DOHH2 (cell line): ENCODE results near the gene TRAF3.

Source experiments
- H3F3A ChIP-seq: fragments of 200-600 bp; sonication (generic), shearing (Covaris generic); 2 replicates; pipeline ENCODE4 v1.6.0; 2016; ENCODE audit warnings: antibody characterized with exemption, mild to moderate bottlenecking; ENCODE audit not compliant: control insufficient read depth, insufficient read depth
- H3K27ac ChIP-seq: fragments of 200-600 bp; sonication (generic); 2 replicates; pipeline ENCODE4 v1.5.1; 2014; ENCODE audit warnings: low read depth, mild to moderate bottlenecking, low read length, moderate library complexity
- H3K27me3 ChIP-seq: fragments of 200-600 bp; sonication (generic); 2 replicates; pipeline ENCODE4 v1.6.1; 2014; ENCODE audit warnings: mild to moderate bottlenecking, low read length, mixed read lengths; ENCODE audit not compliant: control insufficient read depth
- H3K36me3 ChIP-seq: fragments of 200-600 bp; sonication (generic); 2 replicates; pipeline ENCODE4 v1.6.1; 2014; ENCODE audit warnings: mild to moderate bottlenecking, low read length, moderate library complexity, mixed read lengths; ENCODE audit not compliant: control insufficient read depth
- H3K4me1 ChIP-seq: fragments of 200-600 bp; sonication (generic); 2 replicates; pipeline ENCODE4 v1.6.1; 2014; ENCODE audit warnings: mild to moderate bottlenecking, low read length, mixed read lengths; ENCODE audit not compliant: control insufficient read depth
- H3K4me2 ChIP-seq: fragments of 200-600 bp; sonication (generic); 2 replicates; pipeline ENCODE4 v1.6.0; 2014; ENCODE audit warnings: mild to moderate bottlenecking, low read length, moderate library complexity
- H3K4me3 ChIP-seq: fragments of 200-600 bp; sonication (generic); 2 replicates; pipeline ENCODE4 v1.5.1; 2014; ENCODE audit warnings: mild to moderate bottlenecking, low read length, mixed read lengths
- H3K79me2 ChIP-seq: fragments of 200-600 bp; sonication (generic); 2 replicates; pipeline ENCODE4 v1.6.1; 2014; ENCODE audit warnings: mild to moderate bottlenecking, low read length, mixed read lengths; ENCODE audit not compliant: control insufficient read depth
- H3K9me2 ChIP-seq: fragments of 200-600 bp; sonication (generic); replicated peaks from 2 replicates; pipeline ENCODE4 v1.6.1; 2014; ENCODE audit warnings: mild to moderate bottlenecking, low read length, mixed read lengths; ENCODE audit not compliant: control insufficient read depth
- H3K9me3 ChIP-seq: fragments of 200-600 bp; sonication (generic); 2 replicates; pipeline ENCODE4 v1.6.1; 2014; ENCODE audit warnings: antibody characterized with exemption, low read length, mixed read lengths; ENCODE audit not compliant: control insufficient read depth, insufficient read depth
- H4K20me1 ChIP-seq: fragments of 200-600 bp; sonication (generic); 2 replicates; pipeline ENCODE4 v1.6.0; 2014; ENCODE audit warnings: low read depth, mild to moderate bottlenecking, antibody characterized with exemption, low read length, moderate library complexity; ENCODE audit not compliant: control insufficient read depth, insufficient read depth
- CTCF ChIP-seq: fragments of 200-600 bp; sonication (generic); IDR thresholded peaks from one replicate; pipeline ENCODE4 v1.5.1; 2014; ENCODE audit warnings: antibody characterized with exemption, mild to moderate bottlenecking, low read depth, low read length; ENCODE audit not compliant: poor library complexity, severe bottlenecking
- EZH2phosphoT487 ChIP-seq: fragments of 200-600 bp; sonication (generic); IDR thresholded peaks from 2 replicates; pipeline ENCODE4 v1.6.1; 2017; ENCODE audit warnings: borderline replicate concordance, mild to moderate bottlenecking, antibody characterized with exemption, low read length, moderate library complexity, mixed read lengths

TRAF3 gene

DNA sequence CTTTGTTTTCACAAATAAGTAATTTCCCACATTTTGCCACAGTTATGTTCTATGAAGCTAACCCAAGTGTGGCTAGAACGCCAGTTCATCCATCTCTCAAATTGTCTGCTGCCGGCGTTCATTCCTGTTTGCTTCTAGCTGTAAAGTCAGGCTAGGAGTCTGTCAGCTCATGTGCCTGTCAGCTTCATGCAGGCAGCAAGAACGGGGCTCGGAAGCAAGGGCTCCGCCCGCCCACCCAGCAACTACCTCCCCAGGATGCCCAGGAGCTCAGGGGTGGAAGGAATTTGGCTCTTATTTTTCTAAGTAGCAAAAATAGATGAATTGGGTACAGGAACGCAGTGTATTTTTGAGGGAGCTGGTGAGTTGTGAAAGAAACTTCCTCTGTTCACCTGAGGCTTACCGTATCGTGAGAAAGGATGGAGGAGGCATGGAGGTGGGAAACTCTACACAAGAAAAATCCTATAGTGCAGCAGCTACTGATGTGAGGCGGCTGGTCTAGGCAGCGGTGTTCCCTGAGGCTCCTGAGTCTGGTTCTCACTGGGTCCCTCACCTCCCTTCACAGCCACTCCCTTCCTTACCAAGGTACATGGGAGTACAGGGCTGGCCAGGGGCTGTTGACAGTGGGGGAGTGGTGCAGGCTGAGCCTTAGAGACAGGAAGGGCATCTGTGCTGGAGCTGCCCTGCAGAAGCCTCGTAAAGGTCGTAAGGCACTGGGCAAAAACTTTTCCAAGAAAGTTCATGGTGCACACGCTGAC lies 90.8 kb downstream of the TRAF3 start:
- no peaks in the 10 kb centered on the region for H3F3A ChIP-seq
- H3K4me3 ChIP-seq, result no peak overlapping the region
- H3K27me3 ChIP-seq, result no peaks in the 10 kb centered on the region
- H3K9me3 ChIP-seq, result no peaks in the 10 kb centered on the region
- H3K27ac ChIP-seq, result no peak overlapping the region
- peaks cover 6% of the 10 kb centered on the region; the same call in 1 of the 2 replicates for H3K36me3 ChIP-seq
- H3K4me2 ChIP-seq, result no peak overlapping the region
- no peaks in the 10 kb centered on the region for H3K4me1 ChIP-seq
- no peaks in the 10 kb centered on the region for H4K20me1 ChIP-seq
- TF ChIP-seq CTCF (no peak), EZH2phosphoT487 (no peak)
- H3K9me2 ChIP-seq, result no peaks in the 10 kb centered on the region
- peaks cover 3% of the 10 kb centered on the region; the same call in 1 of the 2 replicates for H3K79me2 ChIP-seq

DNA sequence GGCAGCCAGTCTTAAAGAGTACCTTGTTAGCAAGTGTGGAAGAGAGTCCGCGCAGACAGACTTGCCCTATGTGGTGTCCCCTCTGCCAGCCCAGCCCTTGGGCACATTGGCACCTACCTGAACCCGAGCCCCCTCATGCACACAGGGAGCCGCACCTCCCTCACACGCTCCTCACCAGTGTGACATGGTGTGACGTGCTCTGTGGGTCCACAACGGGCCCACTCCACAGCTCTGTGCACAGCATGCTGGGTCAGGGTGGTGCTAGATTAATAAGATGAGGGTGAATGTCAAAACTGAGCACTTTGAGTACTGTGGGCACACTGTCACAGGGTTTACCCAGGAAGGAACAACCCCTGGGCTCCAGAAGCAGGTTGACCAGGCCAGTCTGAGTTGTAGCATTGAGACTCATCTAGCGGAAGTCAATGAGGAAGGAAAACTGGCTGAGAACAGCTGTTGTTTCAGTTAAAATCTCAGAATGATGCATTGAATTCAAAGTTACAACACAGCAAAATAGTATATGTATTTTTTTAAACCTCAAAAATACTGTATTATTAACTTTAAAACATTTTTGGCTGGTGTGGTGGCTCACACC lies 91.8 kb downstream of the TRAF3 start:
- H3K9me2 ChIP-seq, result no peaks in the 10 kb centered on the region
- H3K9me3 ChIP-seq, result no peaks in the 10 kb centered on the region
- no peak overlapping the region for H3K27ac ChIP-seq
- H3K4me1 ChIP-seq, result no peaks in the 10 kb centered on the region
- peaks cover 3% of the 10 kb centered on the region; the same call in 1 of the 2 replicates for H3K79me2 ChIP-seq
- H3K4me3 ChIP-seq, result no peak overlapping the region
- no peak overlapping the region for H3K4me2 ChIP-seq
- TF ChIP-seq CTCF (no peak), EZH2phosphoT487 (no peak)
- peaks cover 10% of the 10 kb centered on the region; the same call in 1 of the 2 replicates for H3K36me3 ChIP-seq
- no peaks in the 10 kb centered on the region for H3K27me3 ChIP-seq
- H4K20me1 ChIP-seq, result no peaks in the 10 kb centered on the region
- no peaks in the 10 kb centered on the region for H3F3A ChIP-seq

GRCh38 chr14:102870246-102870645 lies 93.0 kb downstream of the TRAF3 start:
- H3K27ac ChIP-seq, result no peak overlapping the region
- no peak overlapping the region for H3K4me3 ChIP-seq
- no peaks in the 10 kb centered on the region for H3K9me3 ChIP-seq
- H3F3A ChIP-seq, result no peaks in the 10 kb centered on the region
- no peaks in the 10 kb centered on the region for H4K20me1 ChIP-seq
- TF ChIP-seq EZH2phosphoT487, result no peak
- no peak for TF ChIP-seq CTCF
- H3K79me2 ChIP-seq, result no peaks in the 10 kb centered on the region
- H3K36me3 ChIP-seq, result peaks cover 12% of the 10 kb centered on the region
- H3K27me3 ChIP-seq, result no peaks in the 10 kb centered on the region
- no peak overlapping the region for H3K4me2 ChIP-seq
- no peaks in the 10 kb centered on the region for H3K9me2 ChIP-seq
- no peaks in the 10 kb centered on the region for H3K4me1 ChIP-seq
